HAP-1 (cell line): Measurements from ENCODE around the gene TNKS1BP1.
"Not testable (repeated sequence)": the region's sequence is repeated elsewhere in the genome, so short reads cannot be mapped to it uniquely, and the experiment has no call there.

Experiments used
- DNase-seq, 2 experiments: peaks; one replicate each; pipeline ENCODE4 v3.0.0-alpha.2; 2016 to 2020; ENCODE audit warnings: low spot score in 2 of 2
- H3K27me3 ChIP-seq: fragments of 250-450 bp; sonication (Bioruptor Pico); 2 replicates; pipeline ENCODE4 v1.5.1; 2020; ENCODE audit warnings: low read depth, mild to moderate bottlenecking, moderate library complexity
- H3K36me3 ChIP-seq: fragments of 250-450 bp; sonication (Bioruptor Pico); replicated peaks from 2 replicates; pipeline ENCODE4 v1.5.1; 2020; ENCODE audit warnings: mild to moderate bottlenecking
- H3K4me1 ChIP-seq: fragments of 250-450 bp; sonication (Bioruptor Pico); 2 replicates; pipeline ENCODE4 v1.5.1; 2020; ENCODE audit warnings: mild to moderate bottlenecking
- H3K4me3 ChIP-seq: fragments of 250-450 bp; sonication (Bioruptor Pico); 2 replicates; pipeline ENCODE4 v1.5.1; 2020; ENCODE audit warnings: mild to moderate bottlenecking, moderate library complexity
- H3K9me3 ChIP-seq: fragments of 250-450 bp; sonication (Bioruptor Pico); 2 replicates; pipeline ENCODE4 v1.5.1; 2020; ENCODE audit warnings: mild to moderate bottlenecking, moderate library complexity
- in situ Hi-C: fragments of 300-500 bp; cut with MboI; formaldehyde crosslinking; loops from 3 replicates; pipeline ENCODE4 v1.14.3; 2020; ENCODE audit warnings: low sequenced_read_pairs, inconsistent platforms, mixed read lengths

The TNKS1BP1 gene, protein sequence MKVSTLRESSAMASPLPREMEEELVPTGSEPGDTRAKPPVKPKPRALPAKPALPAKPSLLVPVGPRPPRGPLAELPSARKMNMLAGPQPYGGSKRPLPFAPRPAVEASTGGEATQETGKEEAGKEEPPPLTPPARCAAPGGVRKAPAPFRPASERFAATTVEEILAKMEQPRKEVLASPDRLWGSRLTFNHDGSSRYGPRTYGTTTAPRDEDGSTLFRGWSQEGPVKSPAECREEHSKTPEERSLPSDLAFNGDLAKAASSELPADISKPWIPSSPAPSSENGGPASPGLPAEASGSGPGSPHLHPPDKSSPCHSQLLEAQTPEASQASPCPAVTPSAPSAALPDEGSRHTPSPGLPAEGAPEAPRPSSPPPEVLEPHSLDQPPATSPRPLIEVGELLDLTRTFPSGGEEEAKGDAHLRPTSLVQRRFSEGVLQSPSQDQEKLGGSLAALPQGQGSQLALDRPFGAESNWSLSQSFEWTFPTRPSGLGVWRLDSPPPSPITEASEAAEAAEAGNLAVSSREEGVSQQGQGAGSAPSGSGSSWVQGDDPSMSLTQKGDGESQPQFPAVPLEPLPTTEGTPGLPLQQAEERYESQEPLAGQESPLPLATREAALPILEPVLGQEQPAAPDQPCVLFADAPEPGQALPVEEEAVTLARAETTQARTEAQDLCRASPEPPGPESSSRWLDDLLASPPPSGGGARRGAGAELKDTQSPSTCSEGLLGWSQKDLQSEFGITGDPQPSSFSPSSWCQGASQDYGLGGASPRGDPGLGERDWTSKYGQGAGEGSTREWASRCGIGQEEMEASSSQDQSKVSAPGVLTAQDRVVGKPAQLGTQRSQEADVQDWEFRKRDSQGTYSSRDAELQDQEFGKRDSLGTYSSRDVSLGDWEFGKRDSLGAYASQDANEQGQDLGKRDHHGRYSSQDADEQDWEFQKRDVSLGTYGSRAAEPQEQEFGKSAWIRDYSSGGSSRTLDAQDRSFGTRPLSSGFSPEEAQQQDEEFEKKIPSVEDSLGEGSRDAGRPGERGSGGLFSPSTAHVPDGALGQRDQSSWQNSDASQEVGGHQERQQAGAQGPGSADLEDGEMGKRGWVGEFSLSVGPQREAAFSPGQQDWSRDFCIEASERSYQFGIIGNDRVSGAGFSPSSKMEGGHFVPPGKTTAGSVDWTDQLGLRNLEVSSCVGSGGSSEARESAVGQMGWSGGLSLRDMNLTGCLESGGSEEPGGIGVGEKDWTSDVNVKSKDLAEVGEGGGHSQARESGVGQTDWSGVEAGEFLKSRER (N-terminal part only)

DNA sequence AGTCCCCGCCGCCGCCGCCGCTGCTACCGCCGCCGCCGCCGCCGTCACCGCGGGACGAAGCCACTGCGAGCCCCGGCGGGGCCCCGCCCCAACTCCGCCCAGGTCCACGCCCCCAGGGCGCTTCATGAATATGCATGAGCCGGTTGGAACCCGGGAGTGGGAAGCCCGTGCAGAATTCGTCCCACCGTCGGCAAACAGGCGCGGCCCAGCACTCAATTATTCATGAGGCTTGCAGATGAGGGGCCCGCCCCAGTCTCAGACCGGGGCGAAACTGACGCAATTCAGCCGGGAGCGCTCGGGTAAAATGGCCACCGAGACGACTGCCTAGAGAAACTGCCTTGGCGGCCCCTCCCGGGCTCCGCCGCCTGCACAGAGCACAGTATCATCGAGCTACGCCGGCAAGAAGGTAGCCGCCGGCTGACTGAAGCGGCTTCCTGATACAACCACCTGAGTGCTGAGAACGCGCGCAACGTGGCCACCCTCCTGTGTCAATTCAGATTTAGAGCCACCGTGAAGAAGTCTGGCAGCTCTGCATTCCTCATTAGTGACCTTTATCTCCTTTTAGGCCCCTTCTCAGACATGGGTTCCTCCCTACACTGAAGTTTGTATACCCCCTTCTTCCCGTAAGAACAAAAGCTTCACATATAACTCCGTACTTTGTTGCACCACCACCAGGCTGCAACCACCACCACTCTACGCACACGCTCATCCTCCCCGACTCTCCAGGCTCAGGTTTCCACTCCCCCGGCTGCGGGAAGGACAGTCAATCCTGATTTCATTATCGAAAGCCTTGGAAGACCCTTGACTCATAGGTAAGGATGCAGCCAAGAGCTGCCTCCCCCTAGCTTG lies at the start of gene TNKS1BP1:
Gene TNKS1BP1 (minus strand): TSS at position 67 of the 849 bp plus-strand sequence. CDS start 3,067 bp downstream, outside the sequence.
- Histone ChIP-seq H3K4me1 (peaks cover 35% of the 10 kb centered on the region), H3K4me3 (peak within 1 kb of the TSS; percentile 68), H3K27me3 (no peaks in the 10 kb centered on the region), H3K9me3 (no peaks in the 10 kb centered on the region), H3K36me3 (peaks cover 62% of the 10 kb centered on the region)
- DNase-seq: peak; percentile 92 to 97
- in situ Hi-C loops: no loop called here

DNA sequence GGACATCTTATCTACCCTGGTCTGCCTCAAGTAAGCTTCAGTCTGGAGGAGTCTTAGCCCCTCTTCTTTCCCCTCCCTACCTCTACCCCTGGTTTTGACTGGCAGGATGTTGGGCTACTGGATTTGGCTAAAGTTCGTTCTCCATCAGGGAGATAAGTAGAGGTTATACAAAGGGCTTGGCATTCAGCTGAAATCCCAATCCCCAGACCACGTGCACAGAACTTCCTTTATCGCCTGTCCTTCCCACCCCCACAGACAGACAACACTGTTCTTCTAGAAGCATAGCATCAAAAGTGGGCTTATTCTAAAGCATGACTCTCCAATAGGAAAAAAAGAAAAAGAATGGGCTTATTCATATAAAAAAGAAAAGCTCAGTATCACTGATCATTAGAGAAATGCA lies 48.4 kb upstream of the TNKS1BP1 start:
- H3K36me3 ChIP-seq: no peaks in the 10 kb centered on the region
- no peaks in the 10 kb centered on the region for H3K4me1 ChIP-seq
- DNase-seq: no peak
- no peaks in the 10 kb centered on the region for H3K27me3 ChIP-seq
- in situ Hi-C loops: loop anchor here (25.0 kb wide), 1 partner anchor 1139 kb away; the partner anchor contains the start of gene OR5B21
- no peak overlapping the region for H3K4me3 ChIP-seq
- H3K9me3 ChIP-seq: no peaks in the 10 kb centered on the region

DNA sequence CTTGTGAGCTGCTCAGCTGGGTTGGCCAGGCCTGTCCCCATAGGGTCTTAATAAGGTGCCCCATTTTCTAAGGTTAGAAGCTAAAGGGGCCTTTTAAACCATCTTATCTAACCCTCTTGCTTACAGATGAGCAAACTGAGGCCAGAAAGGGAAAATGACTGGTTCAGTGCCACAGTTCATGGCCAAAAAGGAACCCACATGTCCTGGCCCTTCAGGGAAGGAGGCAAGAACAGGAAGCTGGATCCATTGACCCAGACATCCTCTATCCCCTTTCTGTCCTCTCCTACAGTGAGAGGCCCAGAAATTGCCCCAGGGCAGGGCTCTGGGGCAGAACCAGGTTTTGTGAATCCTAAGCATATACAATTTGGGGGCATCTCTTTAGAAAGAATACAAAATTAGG lies 46.2 kb upstream of the TNKS1BP1 start:
- no peaks in the 10 kb centered on the region for H3K9me3 ChIP-seq
- no peaks in the 10 kb centered on the region for H3K27me3 ChIP-seq
- no peaks in the 10 kb centered on the region for H3K36me3 ChIP-seq
- no peak for DNase-seq
- in situ Hi-C loops: loop anchor here (25.0 kb wide), 1 partner anchor 1141 kb away; the partner anchor contains the start of gene OR5B21
- no peaks in the 10 kb centered on the region for H3K4me1 ChIP-seq
- H3K4me3 ChIP-seq: no peak overlapping the region

DNA sequence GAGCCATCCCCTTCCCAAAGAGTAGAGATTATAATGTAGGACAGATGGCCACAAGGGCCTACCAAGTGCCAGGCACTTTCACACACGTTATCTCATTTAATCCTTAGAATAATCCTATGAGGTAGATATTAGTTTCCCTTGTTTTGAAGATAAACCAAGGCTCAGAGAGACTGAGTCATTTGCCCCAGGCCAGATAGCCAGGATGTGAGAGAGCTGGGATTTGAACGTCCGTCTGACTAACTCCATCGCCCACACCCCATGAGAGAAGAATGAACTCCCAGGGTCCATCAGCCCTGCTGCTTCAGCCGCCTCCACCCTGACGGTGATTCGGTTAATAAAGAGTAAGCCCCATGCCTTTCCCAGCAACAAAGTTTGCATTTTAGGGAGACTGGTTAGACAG lies 45.5 kb upstream of the TNKS1BP1 start:
- DNase-seq: no peak
- Histone ChIP-seq H3K36me3 (no peaks in the 10 kb centered on the region), H3K27me3 (no peaks in the 10 kb centered on the region), H3K9me3 (no peaks in the 10 kb centered on the region), H3K4me3 (no peak overlapping the region), H3K4me1 (no peaks in the 10 kb centered on the region)
- in situ Hi-C loops: loop anchor here (25.0 kb wide), 1 partner anchor 1142 kb away; the partner anchor contains the start of gene OR5B21

DNA sequence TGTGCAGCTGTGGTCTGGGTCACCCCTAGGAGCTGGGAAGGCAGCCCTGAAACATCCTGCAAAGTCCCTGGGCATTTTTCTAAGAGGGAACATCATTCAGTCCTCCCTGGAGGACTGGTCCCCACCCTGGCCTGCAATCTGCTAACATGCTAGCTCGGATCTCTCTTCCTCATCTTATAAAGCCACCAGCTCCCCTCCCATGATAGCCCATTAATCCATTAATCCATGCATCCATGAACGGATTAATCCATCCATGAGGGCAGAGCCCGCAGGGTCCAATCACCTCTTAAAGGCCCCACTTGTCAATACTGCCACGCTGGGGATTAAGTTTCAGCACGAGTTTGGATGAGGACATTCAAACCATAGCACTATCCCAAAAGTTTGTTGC lies 44.1 kb upstream of the TNKS1BP1 start:
- in situ Hi-C loops: loop anchor here (25.0 kb wide), 1 partner anchor 1143 kb away; the partner anchor contains the start of gene OR5B21
- Histone ChIP-seq H3K36me3 (no peaks in the 10 kb centered on the region), H3K4me1 (no peaks in the 10 kb centered on the region), H3K9me3 (no peaks in the 10 kb centered on the region), H3K4me3 (no peak overlapping the region), H3K27me3 (no peaks in the 10 kb centered on the region)
- no peak for DNase-seq

DNA sequence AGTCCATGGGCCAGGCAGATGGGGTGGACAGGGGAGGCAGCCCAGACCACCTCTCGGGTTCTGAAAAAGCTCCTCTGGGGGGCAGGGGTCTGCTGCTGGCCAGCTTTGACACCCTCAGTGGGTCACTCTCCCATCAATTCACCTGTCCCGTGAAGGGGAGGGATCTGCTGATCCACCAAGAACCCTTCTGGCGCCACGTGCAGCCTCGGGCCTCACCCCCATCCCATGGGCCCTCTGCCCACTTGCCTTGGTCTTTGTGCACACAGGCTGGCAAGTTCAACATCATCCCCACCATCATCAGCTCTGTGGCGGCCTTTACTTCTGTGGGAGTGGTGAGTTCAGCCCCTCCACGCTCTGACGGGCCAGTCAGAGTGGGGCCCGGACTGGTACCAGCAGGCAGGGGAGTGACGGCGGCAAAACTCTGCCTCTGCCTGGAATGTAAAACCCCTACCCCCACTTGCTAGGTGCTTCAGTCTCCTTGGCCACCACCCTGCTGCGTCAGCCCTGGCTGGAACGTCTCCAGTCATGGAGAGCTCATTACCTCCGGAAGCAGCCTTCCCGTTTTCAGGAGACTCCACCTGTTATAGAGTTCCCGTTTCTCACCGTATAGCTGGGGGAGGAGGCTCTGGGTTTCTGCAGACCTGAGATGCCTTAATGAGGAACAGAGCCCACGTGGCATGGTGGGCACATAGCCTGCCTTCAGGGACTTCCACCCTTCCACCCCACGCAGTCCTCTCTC lies 43.5 kb upstream of the TNKS1BP1 start:
- DNase-seq: no peak
- in situ Hi-C loops: loop anchor here (25.0 kb wide), 1 partner anchor 1144 kb away; the partner anchor contains the start of gene OR5B21

DNA sequence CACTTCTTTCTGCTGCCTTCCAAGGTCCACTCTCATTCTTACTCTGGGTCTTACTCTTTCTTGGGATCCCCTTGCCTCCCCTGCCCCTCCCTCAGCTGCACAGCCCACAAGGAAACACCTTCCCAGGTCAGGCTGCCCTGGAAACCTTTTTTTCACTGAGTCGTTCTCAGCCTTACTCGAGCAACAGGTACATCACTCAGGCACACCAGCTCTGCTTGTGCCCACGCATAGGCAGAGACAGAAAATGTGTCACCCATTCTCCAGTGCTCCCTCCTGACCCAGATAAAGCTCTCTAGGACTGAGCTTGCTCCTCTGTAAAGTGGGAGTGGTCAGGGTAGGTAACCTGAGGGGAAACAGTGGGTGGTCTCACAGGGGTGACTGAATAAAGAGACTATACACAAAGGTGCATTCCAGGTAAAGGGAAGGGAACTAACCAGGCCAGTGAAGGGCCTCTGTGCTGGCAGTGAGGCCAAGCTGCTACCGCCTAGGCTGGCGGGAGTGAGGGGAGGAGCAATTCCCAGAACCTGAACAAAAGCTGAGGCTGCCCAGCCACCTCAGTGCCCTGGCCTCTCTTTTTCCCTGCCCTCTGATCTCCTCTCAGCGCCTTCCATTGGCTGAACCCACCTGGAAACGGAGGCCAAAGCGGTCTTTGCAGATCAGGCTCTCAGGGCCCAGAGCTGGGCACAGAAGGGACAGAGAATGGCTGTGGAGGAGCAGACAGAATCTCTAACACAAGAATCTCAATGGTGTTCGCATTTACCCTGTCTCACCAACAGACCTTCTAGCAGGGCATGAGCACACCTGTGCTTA lies 40.3 kb upstream of the TNKS1BP1 start:
- no peak for DNase-seq
- Histone ChIP-seq H3K4me3 (no peak overlapping the region), H3K4me1 (no peaks in the 10 kb centered on the region), H3K36me3 (no peaks in the 10 kb centered on the region), H3K27me3 (no peaks in the 10 kb centered on the region; the same call in 1 of the 2 replicates), H3K9me3 (no peaks in the 10 kb centered on the region)
- in situ Hi-C loops: loop anchor here (25.0 kb wide), 1 partner anchor 1147 kb away; the partner anchor contains the start of gene OR5B21

More for the DNA sequence above, 43.5 kb upstream of the TNKS1BP1 start:
- no peaks in the 10 kb centered on the region for H3K4me1 ChIP-seq
- no peaks in the 10 kb centered on the region for H3K36me3 ChIP-seq
- no peaks in the 10 kb centered on the region for H3K27me3 ChIP-seq
- H3K4me3 ChIP-seq: no peak overlapping the region
- H3K9me3 ChIP-seq: no peaks in the 10 kb centered on the region

DNA sequence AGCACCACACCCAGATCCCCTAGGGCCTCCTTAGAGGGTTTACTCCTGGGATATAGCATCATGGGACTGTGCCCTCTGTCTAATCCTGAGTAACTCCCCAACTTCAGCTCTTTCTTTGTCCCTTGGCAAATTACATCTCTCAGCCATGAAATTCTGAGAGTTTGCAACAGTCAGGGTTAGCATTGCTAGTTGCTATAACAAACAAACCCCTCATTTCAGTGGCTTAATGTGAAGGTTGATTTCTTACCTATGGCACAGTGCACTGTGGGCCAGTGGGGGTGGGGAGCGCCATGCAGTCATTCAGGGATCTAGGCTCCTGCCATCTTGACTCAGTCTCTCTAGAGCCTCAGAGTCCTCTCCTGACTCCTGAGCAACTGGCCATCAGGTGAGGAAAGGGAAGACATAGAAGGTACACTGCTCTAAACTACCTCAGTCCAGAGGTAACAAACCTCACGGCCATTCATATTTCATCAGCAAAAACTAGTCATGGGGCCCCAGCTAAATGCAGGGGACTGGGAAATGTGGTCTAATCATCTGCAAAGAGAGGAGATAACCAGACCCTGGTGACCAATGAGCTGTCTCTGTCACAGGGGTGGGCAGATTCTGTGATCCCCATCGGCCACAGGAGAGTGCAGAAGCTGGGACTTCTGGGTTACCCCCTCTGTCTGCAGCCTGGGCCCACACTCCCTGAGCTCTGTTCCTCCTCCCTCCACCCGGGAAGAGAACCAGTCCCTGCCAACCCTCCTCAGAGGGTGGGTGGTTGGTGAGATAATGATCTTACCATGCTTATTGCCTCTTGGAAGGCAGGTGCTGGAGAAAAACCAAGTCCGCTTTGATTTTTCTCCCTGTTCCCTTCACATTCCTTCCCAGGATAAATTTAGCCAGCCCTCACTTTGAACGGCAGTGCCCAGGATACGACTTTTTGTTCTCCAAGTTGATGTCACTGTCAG lies 38.7 kb upstream of the TNKS1BP1 start:
- Histone ChIP-seq H3K9me3 (no peaks in the 10 kb centered on the region), H3K27me3 (no peaks in the 10 kb centered on the region; the same call in 1 of the 2 replicates), H3K4me1 (no peaks in the 10 kb centered on the region), H3K4me3 (no peak overlapping the region), H3K36me3 (no peaks in the 10 kb centered on the region)
- in situ Hi-C loops: loop anchor here (25.0 kb wide), 1 partner anchor 1149 kb away; the partner anchor contains the start of gene OR5B21
- no peak for DNase-seq

DNA sequence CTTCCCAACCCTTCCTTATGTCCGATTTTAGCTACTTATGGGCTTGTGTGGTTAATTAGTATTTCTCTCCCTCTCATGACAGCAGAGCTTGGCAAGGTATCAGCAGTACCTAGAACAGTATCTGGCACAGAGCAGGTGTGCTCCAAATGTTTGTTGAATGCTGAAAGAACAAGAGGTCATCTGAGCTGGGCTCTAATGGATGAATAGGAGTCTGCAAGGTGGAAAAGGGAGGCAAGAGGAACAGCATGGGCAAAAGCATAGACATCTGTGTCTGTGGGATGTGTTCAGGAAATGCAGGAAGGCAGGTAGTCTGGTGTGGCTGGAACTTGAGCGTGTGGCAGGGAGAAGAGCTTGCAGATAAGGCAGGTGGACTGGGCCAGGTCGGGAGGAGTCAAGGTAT lies 37.2 kb upstream of the TNKS1BP1 start:
- DNase-seq: no peak
- no peaks in the 10 kb centered on the region for H3K9me3 ChIP-seq
- H3K4me1 ChIP-seq: no peaks in the 10 kb centered on the region
- no peaks in the 10 kb centered on the region for H3K36me3 ChIP-seq
- H3K4me3 ChIP-seq: no peak overlapping the region
- no peaks in the 10 kb centered on the region; the same call in 1 of the 2 replicates for H3K27me3 ChIP-seq
- in situ Hi-C loops: loop anchor here (25.0 kb wide), 1 partner anchor 1150 kb away; the partner anchor contains the start of gene OR5B21

DNA sequence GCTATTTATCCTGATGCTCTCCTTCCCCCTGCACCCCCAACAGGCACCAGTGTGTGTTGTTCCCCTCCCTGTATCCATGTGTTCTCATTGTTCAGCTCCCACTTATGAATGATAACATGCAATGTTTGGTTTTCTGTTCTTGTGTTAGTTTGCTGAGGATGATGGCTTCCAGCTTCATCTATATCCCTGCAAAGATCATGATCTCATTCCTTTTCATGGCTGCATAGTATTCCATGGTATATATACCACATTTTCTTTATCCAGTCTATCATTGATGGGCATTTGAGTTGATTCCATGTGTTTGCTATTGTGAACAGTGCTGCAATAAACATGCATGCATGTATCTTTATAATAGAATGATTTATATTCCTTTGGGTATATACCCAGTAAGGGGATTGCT lies 36.7 kb upstream of the TNKS1BP1 start:
- not testable (repeated sequence) for DNase-seq, H3K4me1 ChIP-seq, H3K4me3 ChIP-seq, H3K36me3 ChIP-seq, H3K27me3 ChIP-seq, H3K9me3 ChIP-seq
- in situ Hi-C loops: loop anchor here (25.0 kb wide), 1 partner anchor 1151 kb away; the partner anchor contains the start of gene OR5B21
